ENCODE data around the gene REV3L. TPM values are rescaled to one million over a fixed set of nuclear protein-coding genes. Genes with fewer than 3 reads are reported as not detected.
"Not testable (repeated sequence)": the region's sequence is repeated elsewhere in the genome, so short reads cannot be mapped to it uniquely, and the experiment has no call there.

The REV3L gene
- total RNA-seq, 1 experiment from 2014 or later = 11.5 TPM

GRCh38 chr6:111361648-111362047, 121.4 kb downstream of the REV3L start:
- DNase-seq (ENCODE audit: low spot score) = peak; percentile 4

DNA sequence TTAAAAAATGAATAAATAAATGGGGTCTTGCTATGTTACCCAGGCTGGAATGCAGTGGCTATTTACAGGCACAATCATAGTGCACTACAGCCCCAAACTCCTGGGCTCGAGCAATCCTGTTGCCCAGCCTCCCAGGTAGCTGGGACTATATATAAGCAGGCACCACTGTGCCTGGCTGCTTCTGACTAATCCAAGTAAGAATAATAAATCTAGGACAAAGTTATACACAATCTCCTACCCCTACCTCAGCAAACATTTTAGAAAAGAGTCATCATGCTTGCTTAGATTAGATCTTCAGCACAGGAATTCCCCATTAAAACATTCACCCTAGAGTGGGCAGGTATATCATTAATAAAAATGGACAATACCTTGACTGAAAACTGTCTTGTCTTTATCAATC, 124.6 kb downstream of the REV3L start:
- DNase-seq (ENCODE audit: low spot score) = no peak

DNA sequence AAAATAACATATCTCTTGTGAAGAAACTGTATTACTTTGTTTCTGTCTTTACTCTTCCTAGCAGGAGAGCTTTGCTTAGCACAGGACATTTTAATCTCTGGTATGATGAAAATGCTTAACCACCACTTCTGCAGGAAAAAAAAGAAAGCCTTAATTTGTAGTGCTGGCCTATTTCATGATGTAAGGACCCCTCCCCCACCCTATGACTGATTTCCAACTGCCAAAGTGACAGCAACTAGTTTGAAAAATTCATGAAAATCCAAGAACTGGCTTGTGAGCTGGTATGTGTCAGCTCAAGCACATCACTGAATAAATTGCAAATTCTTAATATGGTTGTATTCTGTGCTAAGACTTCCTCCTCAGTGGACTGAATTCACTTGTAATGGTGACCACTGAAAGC, 125.3 kb downstream of the REV3L start:
- DNase-seq (ENCODE audit: low spot score) = no peak

- no peak for DNase-seq (ENCODE audit: low spot score)
Observed at GRCh38 chr6:111356551-111356950, 126.5 kb downstream of the REV3L start.

GRCh38 chr6:111354758-111355555, 128.1 kb downstream of the REV3L start:
- DNase-seq (ENCODE audit: low spot score) = no peak

- no peak for DNase-seq (ENCODE audit: low spot score)
Observed at GRCh38 chr6:111353912-111354462, 129.0 kb downstream of the REV3L start.

DNA sequence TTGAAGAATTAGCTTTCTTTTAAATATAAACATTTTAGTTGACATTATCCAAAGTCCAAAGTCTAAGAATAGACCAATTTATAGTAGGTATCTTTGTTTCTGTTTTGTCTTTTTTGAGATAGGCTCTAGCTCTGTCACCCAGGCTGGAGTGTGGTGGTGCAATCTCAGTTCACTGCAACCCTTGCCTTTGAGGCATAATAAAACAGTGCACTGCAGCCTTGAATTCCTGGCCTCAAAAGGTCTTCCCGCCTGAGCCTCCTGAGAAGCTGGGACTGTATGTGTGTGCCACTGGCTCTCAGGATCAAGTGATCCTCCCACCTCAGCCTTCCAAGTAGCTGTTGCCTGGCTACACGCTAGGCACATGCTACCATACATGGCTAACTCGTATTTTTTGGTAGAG, 135.4 kb downstream of the REV3L start:
- DNase-seq (ENCODE audit: low spot score) = no peak

DNA sequence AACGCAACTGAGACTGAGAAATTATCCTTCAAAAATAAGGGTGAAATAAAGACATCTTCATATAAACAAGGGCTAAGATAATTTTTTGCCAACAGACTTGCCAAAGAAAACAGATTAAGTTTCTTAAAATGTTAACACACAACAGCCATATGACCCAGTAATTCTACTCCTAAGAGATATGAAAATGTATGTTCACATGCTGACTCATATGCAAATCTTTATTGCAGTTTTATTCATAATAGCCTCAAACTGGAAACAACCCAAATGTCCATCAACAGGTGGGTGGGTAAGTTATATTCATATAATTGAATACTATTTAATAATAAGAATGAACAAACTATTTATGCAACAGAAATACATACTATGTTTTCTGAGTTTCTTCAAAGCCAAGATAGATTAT, 140.1 kb downstream of the REV3L start:
- DNase-seq (ENCODE audit: low spot score) = no peak

GRCh38 chr6:111339294-111339693, 143.7 kb downstream of the REV3L start:
- DNase-seq (ENCODE audit: low spot score) = no peak

- DNase-seq (ENCODE audit: low spot score) = no peak
Observed at GRCh38 chr6:111338843-111339242, 144.2 kb downstream of the REV3L start.

DNA sequence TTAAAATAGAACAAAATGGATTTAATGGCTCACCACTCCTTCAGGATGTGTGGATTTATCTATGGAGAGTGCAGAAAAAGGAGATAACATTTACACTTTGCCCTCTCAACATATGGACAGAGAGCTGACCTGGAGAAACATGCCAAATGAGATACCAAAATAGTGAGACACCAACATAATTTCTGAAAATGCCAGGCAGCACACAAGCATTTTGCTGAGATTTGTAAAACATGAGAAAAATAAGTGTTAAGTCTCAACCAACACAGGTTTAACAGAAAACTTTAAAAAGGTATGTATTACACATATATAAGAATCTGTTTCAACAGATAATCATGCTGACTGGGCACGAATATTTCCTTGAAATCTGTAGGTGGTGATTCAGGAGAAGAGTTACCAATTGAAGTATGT, 145.2 kb downstream of the REV3L start:
- no peak for DNase-seq (ENCODE audit: low spot score)

- DNase-seq (ENCODE audit: low spot score) = no peak
Observed at GRCh38 chr6:111329882-111330633, 153.0 kb downstream of the REV3L start.

DNA sequence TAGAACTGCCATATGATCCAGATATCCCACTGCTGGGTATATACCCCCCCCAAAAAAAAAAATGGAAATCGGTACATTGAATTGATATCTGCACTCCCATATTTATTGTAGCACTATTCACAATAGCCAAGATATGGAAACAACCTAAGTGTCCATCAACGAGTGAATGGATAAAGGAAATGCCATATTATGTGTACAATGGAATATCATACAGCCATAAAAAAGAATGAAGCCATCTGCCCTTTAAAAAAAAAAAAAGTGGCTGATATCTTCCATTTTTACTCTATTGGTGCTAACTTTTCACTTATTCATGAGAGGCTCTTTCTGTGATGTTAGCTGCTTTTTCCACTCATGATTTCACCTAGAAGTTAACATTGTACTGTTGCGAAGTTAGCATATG, 156.5 kb downstream of the REV3L start:
- no peak for DNase-seq (ENCODE audit: low spot score)

GRCh38 chr6:111322145-111322544, 160.9 kb downstream of the REV3L start:
- no peak for DNase-seq (ENCODE audit: low spot score)

GRCh38 chr6:111307950-111308349, 175.1 kb downstream of the REV3L start:
- DNase-seq (ENCODE audit: low spot score) = not testable (repeated sequence)

DNA sequence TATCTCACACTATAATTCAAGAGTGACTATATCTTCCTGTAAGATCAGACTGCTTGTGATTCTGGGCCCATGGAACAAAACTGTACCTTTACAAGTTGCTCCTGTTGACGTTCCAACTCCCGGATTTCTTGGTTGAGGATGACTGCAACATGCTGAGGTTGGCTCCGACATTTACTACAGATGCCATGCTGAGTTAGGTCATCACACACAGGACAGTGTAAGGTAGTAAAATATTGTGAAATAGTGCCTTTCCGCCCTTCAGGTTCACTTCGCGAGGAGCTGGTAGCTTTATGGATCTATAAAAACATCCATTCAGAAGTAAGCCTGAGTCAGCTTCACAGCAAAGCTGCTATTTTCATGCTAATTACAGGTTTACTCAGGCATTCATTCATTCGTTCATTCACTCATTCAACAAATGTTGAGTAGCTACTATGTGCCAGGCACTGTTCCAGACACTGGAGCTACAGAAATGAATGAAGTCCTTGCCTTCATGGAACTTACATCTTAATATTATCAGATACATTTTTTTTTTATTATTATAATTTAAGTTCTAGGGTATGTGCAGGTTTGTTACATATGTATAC, 175.7 kb downstream of the REV3L start:
- DNase-seq (ENCODE audit: low spot score) = no peak

DNA sequence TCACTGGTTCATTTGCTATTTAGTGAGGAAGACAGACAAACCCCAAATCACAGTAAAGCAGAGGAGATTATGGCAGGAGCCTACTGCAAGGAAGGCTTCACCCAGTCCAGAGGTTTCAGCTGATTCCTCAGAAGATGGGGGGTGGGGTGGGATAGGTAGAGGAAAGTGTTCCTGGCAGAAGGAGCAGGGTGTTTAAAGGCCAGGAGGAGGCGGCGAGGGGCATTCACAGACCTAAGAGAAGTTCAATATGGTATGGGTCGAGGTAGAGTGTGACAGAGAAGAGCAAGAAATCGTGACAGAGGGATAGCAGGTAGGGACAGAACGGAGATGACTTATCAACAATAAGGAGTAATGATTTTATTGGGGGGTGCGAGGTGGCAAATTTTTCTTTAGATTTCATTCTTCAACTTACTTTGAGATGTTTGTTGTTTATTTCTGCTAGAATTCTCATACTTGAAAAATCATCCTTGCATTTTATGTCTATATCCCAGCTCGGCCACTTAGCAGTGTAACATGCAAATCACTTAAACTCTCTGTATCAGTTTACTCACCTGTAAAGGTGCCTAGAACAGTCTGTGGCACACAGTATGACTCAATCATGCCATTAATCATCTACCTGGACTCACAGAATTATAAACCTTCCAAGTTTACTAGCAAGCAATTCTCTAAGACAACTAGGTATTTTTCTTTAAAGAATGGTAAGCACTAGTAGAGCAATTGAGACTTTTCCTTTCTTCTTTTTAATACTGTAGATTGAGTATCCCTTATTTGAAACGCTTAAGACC, 176.7 kb downstream of the REV3L start:
- no peak for DNase-seq (ENCODE audit: low spot score)

GRCh38 chr6:111301946-111302345, 181.1 kb downstream of the REV3L start:
- DNase-seq (ENCODE audit: low spot score) = no peak

GRCh38 chr6:111300938-111301800, 181.8 kb downstream of the REV3L start:
- not testable (repeated sequence) for DNase-seq (ENCODE audit: low spot score)

- no peak for DNase-seq (ENCODE audit: low spot score)
Observed at GRCh38 chr6:111297776-111298175, 185.2 kb downstream of the REV3L start.

All from H4 (cell line).